Coronary artery (tissue), 2 donors: ENCODE measurements around the gene COL9A1.

Experiments
- DNase-seq: peaks from one replicate; pipeline ENCODE4 v3.0.0-alpha.2; 2017; ENCODE audit warnings: low spot score
- H3K27ac ChIP-seq, 2 donors: fragments of 200-600 bp; sonication (generic); one replicate each; pipeline ENCODE4 v1.5.1; 2016 to 2019
- H3K4me3 ChIP-seq: fragments of 200-600 bp; sonication (generic); 2 replicates; pipeline ENCODE4 v1.5.1; 2016; ENCODE audit warnings: mild to moderate bottlenecking, moderate library complexity
- TF ChIP-seq, protein P1 (sequence below): fragments of 200-600 bp; sonication (generic); IDR thresholded peaks from one replicate; pipeline ENCODE4 v1.5.1; 2019; ENCODE audit warnings: antibody characterized with exemption

Gene COL9A1

GRCh38 chr6:70257768-70258273 is 45.1 kb downstream of the COL9A1 start:
- H3K27ac ChIP-seq: no peak overlapping the region
- TF ChIP-seq, protein P1, sequence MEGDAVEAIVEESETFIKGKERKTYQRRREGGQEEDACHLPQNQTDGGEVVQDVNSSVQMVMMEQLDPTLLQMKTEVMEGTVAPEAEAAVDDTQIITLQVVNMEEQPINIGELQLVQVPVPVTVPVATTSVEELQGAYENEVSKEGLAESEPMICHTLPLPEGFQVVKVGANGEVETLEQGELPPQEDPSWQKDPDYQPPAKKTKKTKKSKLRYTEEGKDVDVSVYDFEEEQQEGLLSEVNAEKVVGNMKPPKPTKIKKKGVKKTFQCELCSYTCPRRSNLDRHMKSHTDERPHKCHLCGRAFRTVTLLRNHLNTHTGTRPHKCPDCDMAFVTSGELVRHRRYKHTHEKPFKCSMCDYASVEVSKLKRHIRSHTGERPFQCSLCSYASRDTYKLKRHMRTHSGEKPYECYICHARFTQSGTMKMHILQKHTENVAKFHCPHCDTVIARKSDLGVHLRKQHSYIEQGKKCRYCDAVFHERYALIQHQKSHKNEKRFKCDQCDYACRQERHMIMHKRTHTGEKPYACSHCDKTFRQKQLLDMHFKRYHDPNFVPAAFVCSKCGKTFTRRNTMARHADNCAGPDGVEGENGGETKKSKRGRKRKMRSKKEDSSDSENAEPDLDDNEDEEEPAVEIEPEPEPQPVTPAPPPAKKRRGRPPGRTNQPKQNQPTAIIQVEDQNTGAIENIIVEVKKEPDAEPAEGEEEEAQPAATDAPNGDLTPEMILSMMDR: no peak
- no peak overlapping the region for H3K4me3 ChIP-seq
- no peak for DNase-seq

- Histone ChIP-seq H3K4me3 (no peak overlapping the region), H3K27ac (no peak overlapping the region)
- DNase-seq: no peak
- TF ChIP-seq, protein P1: no peak
Observed at GRCh38 chr6:70254784-70255183, 48.1 kb downstream of the COL9A1 start.

- Histone ChIP-seq H3K27ac (no peak overlapping the region), H3K4me3 (no peak overlapping the region)
- TF ChIP-seq, protein P1: no peak
- DNase-seq: no peak
Observed at GRCh38 chr6:70253923-70254322, 49.0 kb downstream of the COL9A1 start.

DNA sequence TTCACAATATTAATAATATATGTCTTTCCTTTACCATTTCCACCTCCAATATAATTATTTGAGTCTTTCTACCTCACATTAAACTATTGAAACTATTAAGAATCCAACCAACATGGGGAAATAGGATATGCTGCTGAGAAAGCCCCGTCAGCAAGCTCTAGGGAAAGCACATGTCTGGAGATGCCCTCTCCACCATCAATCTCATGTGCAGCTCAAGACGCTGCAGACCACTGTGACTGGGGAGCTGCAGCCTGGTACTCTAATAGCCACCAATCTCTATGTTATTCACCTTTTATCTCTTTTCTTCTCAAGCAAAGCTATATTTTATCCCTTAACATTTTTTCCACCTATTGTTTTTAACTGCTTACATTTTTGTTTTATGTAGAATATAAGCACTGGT is 50.3 kb downstream of the COL9A1 start:
- no peak for DNase-seq
- TF ChIP-seq, protein P1: no peak
- no peak overlapping the region for H3K27ac ChIP-seq

DNA sequence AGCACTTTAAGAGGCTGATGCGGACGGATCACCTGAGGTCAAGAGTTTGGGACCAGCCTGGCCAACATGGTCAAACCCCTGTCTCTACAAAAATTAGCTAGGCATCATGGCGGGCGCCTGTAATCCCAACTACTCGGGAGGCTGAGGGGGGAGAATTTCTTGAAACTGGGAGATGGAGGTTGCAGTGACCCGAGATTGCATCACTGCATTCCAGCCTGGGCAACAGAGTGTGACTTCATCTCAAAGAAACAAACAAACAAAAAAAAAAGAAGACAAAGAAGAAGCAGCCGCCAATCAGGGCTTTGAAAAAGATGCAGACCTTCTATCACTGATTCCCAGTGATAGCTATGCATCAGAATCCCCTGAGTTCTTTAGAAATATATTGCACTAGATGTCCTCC is 56.8 kb downstream of the COL9A1 start:
- TF ChIP-seq, protein P1: no peak
- no peak for DNase-seq
- H3K4me3 ChIP-seq: no peak overlapping the region
- no peak overlapping the region for H3K27ac ChIP-seq

More for the DNA sequence above, 50.3 kb downstream of the COL9A1 start:
- H3K4me3 ChIP-seq: no peak overlapping the region

DNA sequence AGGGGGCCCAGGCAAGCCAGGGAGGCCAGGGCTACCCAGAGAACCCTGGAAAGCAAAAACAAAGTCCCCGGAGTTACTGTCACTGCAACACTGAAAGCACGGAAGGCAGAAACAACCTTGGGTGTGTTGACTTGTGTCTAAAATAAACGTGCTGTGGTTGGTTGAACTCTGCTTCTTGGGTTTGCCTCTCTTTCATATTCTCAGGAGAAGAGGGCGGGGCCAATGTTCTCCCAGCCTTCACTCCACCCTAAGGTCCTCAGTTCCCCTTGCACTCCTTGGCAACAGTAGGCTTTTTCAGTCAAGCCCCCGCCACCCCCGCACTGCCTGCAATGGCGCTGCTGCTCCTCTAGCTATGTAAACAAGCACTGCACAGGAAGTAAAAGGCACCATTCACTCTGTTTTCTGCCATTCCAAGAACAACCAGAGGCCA is 60.9 kb downstream of the COL9A1 start:
- Histone ChIP-seq H3K4me3 (no peak overlapping the region), H3K27ac (no peak overlapping the region)
- TF ChIP-seq, protein P1: no peak
- no peak for DNase-seq

GRCh38 chr6:70241031-70241430 is 61.9 kb downstream of the COL9A1 start:
- TF ChIP-seq, protein P1: no peak
- Histone ChIP-seq H3K27ac (no peak overlapping the region), H3K4me3 (no peak overlapping the region)
- no peak for DNase-seq
